Measurements from ENCODE around the gene DHRS7.
A peak's percentile ranks its signal among the peaks of the same experiment; 100 is the strongest.

Gene DHRS7, protein sequence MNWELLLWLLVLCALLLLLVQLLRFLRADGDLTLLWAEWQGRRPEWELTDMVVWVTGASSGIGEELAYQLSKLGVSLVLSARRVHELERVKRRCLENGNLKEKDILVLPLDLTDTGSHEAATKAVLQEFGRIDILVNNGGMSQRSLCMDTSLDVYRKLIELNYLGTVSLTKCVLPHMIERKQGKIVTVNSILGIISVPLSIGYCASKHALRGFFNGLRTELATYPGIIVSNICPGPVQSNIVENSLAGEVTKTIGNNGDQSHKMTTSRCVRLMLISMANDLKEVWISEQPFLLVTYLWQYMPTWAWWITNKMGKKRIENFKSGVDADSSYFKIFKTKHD

DNA sequence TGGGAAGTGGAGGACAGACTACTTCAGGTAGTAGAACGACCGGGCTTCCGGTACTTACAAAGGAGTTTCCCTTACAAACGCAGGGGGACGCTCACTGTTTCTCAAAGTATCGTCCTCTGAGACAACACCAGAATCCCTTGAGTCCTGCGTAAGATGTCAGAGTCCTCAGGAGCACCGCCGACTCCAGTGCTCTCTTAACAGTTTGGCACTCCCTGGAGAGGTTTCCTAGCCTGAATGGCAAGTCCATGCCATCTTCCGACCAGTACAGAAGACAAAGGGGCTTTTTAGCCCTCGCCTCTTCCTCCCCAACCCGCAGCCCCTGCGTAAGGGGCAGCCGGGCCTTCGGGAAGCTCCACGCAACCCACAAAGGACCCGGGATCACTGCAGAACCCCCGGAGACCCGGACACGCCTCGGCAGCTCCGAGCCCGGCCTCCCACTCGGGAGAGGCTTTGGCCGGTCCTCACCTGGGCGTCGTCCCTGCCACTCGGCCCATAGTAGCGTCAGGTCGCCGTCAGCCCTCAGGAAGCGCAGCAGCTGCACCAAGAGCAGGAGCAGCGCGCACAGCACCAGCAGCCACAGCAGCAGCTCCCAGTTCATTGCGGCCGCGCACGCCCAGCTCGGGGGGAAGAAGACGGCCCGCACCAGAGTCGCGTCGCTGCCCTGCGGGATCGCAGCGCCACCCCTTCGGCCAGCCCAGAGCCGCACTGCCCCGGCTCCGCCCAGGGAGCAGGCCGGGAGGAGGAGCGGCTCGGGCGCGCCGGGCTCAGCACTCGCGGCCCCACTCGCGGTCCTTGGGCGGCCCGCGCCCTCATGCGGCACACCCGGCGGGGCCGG is at the start of gene DHRS7:
TSS of gene DHRS7 (minus strand) at position 687 of the 835 bp plus-strand sequence. CDS start at position 598, 89 bp downstream.
- peak within 1 kb of the TSS; percentile 99 for H3K27ac ChIP-seq
- TF ChIP-seq, protein P1, sequence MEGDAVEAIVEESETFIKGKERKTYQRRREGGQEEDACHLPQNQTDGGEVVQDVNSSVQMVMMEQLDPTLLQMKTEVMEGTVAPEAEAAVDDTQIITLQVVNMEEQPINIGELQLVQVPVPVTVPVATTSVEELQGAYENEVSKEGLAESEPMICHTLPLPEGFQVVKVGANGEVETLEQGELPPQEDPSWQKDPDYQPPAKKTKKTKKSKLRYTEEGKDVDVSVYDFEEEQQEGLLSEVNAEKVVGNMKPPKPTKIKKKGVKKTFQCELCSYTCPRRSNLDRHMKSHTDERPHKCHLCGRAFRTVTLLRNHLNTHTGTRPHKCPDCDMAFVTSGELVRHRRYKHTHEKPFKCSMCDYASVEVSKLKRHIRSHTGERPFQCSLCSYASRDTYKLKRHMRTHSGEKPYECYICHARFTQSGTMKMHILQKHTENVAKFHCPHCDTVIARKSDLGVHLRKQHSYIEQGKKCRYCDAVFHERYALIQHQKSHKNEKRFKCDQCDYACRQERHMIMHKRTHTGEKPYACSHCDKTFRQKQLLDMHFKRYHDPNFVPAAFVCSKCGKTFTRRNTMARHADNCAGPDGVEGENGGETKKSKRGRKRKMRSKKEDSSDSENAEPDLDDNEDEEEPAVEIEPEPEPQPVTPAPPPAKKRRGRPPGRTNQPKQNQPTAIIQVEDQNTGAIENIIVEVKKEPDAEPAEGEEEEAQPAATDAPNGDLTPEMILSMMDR (conservative IDR thresholded peaks at IDR 0.05), result peak; percentile 81

DNA sequence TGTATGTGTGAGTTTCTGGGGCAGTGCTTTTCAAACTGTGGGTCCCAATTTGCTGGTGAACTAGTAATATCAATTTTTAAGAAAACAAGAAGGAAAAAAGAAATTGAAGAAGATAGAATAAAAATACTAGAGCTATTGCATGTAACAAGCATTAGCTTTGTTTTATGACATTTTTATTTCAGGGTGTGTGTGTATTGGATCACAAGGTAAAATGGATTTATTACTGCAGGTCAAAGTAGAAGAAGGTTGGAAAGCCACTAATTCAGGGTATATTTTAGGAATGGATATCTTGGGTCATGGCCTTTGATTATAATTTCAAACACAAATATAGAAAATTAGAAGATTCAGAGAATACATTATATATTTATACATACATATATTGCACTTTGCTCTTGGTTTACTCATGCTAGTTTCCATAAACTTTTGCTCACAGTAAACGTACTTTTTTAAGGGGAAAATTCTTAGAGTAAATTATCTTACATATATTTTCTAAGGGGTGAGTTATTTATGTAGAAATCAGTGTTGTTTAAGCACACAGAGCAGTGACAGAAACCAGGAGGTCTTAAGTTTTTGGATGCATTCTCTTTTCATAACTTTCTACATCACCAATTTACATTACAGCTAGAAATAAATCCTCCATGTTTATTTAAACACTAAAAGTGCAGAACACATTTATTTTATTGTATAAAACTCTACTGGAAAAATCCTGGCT is 49.4 kb upstream of the DHRS7 start:
- TF ChIP-seq, protein P1 (conservative IDR thresholded peaks at IDR 0.05), result no peak
- H3K27ac ChIP-seq, result 0 out of 2 replicates have a peak overlapping the region, but pooled peaks have one; percentile 5

DNA sequence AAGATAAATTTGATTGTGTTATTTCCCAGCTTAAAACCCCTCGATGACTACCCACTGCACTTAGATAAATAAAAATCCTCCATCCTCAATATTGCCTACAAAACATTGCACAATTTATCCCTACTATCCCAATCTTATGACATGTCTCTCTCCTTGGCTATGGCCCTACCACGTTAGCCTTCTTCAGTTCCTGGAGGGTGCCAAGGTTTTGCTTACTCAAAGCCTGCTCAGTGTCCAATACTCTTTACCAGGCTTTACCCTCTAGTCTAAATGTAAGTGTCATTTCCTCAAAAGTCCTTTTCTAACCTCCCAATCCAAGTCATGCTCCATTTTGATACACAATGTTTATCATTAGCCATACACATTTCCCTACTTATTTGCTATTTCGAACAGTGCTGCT is 48.8 kb upstream of the DHRS7 start:
- no peak overlapping the region for H3K27ac ChIP-seq
- TF ChIP-seq, protein P1 (conservative IDR thresholded peaks at IDR 0.05), result no peak

DNA sequence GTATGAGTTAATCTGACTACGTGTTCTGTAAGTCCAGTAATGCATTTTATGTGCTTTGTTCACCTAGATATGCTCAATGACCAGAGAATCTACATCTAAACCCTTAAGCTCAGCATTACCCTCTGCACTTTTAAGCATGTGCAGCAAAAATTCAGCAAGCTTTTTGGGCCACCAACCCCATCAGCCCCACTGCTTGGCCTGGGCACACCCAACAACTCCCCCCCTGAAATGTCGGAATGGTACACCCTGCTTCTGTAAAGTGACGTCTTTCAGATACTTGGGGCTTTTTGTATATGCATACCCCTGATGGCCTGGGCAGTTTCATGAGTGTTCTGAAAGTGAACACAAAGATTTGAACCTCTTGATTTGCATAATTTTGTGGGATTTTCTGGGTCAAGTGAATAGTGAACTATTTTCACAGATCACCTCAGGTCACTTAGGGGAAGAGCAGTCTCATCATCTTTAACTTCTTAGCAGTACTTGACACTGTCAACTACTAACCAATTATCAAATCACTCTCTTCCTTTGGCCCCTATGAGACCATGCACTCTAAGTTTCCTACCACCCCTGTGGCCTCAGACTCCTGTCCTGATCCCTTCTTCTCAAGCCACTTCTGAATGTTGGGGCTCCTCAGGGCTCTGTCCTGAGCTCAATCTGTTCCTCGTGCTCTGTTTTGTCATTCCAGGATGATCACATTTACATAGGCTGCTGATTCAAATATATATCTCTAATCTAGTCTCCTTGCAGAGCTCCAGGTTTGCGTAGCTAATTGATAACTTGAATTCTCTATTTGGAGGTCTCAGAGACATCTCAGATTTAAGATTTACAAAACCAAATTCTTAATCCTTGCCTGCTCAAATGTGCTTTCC is 47.5 kb upstream of the DHRS7 start:
- no peak overlapping the region for H3K27ac ChIP-seq
- TF ChIP-seq, protein P1 (conservative IDR thresholded peaks at IDR 0.05), result no peak

DNA sequence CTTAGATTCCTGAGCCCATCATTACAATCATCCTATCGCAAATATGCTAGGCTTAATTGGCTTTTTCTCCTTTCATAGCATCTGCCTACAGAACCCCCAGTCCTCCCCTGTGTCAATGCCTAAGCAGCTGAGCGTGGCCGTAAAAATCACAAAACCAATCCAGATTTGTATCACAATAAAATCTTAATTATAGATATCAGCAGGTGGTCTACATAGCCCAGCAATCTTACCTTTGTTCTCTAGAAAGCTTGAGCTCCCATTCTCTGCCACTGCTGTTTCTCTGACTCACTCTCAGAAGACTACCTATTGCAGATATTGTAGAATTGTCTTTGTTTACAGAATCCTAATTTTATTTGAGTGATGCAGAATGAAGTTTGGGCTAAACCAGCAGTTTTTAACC is 46.0 kb upstream of the DHRS7 start:
- TF ChIP-seq, protein P1 (conservative IDR thresholded peaks at IDR 0.05), result no peak
- no peak overlapping the region for H3K27ac ChIP-seq

DNA sequence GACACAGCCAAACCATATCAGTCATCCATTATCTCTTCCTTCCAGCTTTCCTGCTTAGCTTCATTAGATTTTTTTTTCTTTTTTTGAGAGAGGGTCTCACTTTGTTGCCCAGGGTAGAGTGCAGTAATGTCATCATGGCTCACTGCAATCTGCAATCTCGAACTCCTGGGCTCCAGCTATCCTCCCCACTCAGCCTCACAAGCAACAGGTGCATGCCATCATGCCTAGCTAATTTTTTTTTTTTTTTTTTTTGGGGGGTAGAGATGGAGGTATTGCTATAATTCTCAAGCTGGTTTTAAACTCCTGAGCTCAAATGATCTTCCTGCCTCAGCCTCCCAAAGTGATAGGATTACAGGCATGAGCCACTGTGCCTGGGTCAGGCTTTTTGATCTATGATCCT is 45.5 kb upstream of the DHRS7 start:
- TF ChIP-seq, protein P1 (conservative IDR thresholded peaks at IDR 0.05), result no peak
- H3K27ac ChIP-seq, result no peak overlapping the region
